PC-3 (cell line): ENCODE data around the gene PLXNA2.

ENCODE experiments used
- CTCF ChIP-seq: fragments of 300-600 bp; sonication (generic); conservative IDR thresholded peaks from 2 replicates; pipeline ENCODE4 v1.5.1; 2017; ENCODE audit warnings: antibody characterized with exemption, low read depth, mild to moderate bottlenecking, low read length
- EZH2 ChIP-seq: fragments of 300-600 bp; sonication (generic); IDR thresholded peaks from one replicate; pipeline ENCODE4 v1.6.1; 2017; ENCODE audit warnings: antibody characterized with exemption, mild to moderate bottlenecking, low read length; ENCODE audit not compliant: unreplicated experiment

GRCh38 chr1:208153386-208153785, 90.8 kb downstream of the PLXNA2 start:
- TF ChIP-seq CTCF (no peak), EZH2 (no peak)
